ENCODE measurements around the gene ACP4.
A peak's percentile ranks its signal among the peaks of the same experiment; 100 is the strongest.
"Not testable (repeated sequence)": the region's sequence is repeated elsewhere in the genome, so short reads cannot be mapped to it uniquely, and the experiment has no call there.

Gene ACP4

GRCh38 chr19:50797781-50798658 lies 7.8 kb downstream of the ACP4 start:
- DNase-seq: no peak

- no peak for DNase-seq
Measured at GRCh38 chr19:50798659-50799546, 8.7 kb downstream of the ACP4 start.

DNA sequence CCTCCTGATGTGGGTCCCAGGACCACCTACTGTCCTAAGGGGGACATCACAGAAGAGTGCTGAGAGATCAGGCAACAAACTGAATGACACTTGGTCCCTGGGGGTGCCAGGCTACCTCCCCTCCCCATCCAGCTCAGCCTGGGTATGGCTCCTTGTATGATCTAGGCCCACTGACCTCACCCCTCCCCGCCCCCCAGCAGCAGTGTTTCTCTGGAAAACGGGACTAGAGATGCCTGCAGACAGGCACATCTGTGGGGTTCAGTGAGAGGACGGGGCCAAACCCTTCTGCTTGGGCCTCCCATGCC lies 9.3 kb downstream of the ACP4 start:
- DNase-seq: no peak

- no peak for DNase-seq
Measured at GRCh38 chr19:50801107-50801506, 10.9 kb downstream of the ACP4 start.

GRCh38 chr19:50803633-50804419 lies 13.6 kb downstream of the ACP4 start:
- DNase-seq: no peak

GRCh38 chr19:50804420-50805272 lies 14.4 kb downstream of the ACP4 start:
- DNase-seq: peak; percentile 99

- DNase-seq: no peak
Measured at GRCh38 chr19:50808856-50809255, 18.6 kb downstream of the ACP4 start.

DNA sequence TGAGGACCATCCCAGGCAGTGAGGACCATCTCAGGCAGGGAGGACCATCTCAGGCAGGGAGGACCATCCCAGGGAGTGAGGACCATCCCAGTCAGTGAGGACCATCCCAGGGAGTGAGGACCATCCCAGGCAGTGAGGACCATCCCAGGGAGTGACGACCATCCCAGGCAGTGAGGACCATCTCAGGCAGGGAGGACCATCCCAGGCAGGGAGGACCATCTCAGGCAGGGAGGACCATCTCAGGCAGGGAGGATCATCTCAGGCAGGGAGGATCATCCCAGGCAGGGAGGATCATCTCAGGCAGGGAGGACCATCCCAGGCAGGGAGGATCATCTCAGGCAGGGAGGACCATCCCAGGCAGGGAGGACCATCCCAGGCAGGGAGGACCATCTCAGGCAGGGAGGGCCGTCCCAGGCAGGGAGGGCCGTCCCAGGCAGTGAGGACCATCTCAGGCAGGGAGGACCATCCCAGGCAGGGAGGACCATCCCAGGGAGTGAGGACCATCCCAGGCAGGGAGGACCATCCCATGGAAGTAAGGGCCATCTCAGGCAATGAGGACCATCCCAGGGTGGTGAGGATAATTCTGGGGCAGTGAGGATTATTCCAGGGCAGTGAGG lies 21.5 kb downstream of the ACP4 start:
- not testable (repeated sequence) for DNase-seq

DNA sequence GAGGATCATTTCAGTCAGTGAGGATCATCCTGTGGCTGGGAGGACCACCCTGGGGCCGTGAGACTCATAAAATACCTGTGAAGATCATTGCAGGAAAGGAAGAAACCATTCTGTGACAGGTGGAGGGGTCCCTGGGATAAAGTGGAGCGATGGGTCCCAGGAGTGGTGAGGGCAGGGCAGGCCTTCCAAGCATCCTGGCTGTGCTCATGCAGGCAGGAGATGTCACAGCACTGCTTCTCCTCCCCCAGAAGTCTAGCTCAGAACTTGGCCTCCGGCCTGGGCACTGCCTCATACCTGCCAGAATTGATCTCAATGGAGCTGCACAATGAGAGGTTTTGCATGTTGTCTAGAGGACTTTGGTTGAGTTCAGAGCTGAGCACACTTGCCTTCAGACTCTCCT lies 22.3 kb downstream of the ACP4 start:
- DNase-seq: no peak

GRCh38 chr19:50814883-50815282 lies 24.7 kb downstream of the ACP4 start:
- no peak for DNase-seq

GRCh38 chr19:50815439-50815838 lies 25.2 kb downstream of the ACP4 start:
- no peak for DNase-seq

GRCh38 chr19:50817941-50818858 lies 28.0 kb downstream of the ACP4 start:
- DNase-seq: peak; percentile 39

- no peak for DNase-seq
Measured at GRCh38 chr19:50818859-50819472, 28.8 kb downstream of the ACP4 start.

DNA sequence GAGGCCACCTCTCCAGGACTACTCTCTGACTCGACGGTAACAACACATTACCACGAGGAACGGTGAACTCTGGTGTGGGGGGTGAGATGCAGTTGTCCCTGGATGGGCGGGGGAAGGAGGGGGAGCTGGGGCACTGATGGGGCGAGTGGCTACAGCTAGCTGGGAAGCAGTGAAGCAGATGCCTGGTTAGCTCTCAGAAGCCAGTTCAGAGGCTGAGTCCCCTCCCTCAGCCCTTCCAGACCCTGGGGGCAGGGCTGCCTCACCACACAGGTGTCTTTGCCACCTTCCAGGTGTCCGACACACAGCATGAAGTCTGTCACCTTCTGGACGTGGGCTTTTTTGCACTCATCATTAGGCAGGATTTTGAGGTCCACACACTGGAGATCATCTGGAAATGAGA lies 29.4 kb downstream of the ACP4 start:
- no peak for DNase-seq

DNA sequence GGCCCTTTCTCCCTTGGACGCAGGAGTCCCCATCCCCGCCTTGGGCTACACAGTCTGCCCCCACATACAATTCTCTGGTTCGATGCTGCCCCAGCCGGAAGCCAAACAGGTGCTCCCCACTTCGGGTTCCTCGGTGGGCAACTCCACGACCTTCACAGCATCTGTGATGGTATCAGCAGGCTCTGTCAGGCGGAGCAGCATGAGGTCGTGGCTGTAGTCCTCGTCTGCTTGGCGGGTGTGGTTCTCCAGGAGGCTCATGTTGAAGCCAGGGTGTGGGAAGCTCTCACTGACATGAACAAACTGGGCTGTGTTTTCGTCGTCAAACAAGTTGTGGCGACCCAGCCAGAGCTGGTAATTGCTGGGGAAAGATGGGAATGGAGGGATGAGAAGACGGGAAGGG lies 29.9 kb downstream of the ACP4 start:
- no peak for DNase-seq

- DNase-seq: no peak
Measured at GRCh38 chr19:50820549-50821247, 30.5 kb downstream of the ACP4 start.

- no peak for DNase-seq
Measured at GRCh38 chr19:50821248-50821612, 31.0 kb downstream of the ACP4 start.

DNA sequence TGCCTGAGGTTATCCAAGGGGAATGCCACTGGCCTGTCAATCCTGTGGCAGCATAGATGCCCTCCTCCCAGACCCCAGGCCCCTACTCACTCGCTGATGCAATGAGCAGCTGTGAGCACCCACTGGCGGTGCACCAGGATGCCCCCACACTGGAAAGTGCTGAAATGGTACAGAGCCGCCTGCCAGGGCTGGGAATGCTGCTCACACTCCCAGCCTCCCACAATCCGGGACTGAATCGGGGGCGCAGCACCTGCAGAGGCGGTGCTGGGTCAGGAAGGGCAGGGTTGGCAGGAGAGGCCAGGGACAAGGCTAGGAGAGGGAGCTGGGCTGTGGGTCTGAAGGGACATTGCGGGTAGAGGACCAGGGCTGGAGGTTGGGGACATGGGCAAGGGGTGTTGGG lies 31.4 kb downstream of the ACP4 start:
- no peak for DNase-seq

- no peak for DNase-seq
Measured at GRCh38 chr19:50822661-50823208, 32.5 kb downstream of the ACP4 start.
